ENCODE measurements around the gene CRADD. TPM values are rescaled to one million over a fixed set of nuclear protein-coding genes. Genes with fewer than 3 reads are reported as not detected.
"Not testable (repeated sequence)": the region's sequence is repeated elsewhere in the genome, so short reads cannot be mapped to it uniquely, and the experiment has no call there.

Gene CRADD
- total RNA-seq, 1 donor from 2014 or later, result 11.9 TPM

GRCh38 chr12:93707836-93708235 is 30.7 kb downstream of the CRADD start:
- DNase-seq, result no peak

GRCh38 chr12:93708952-93709351 is 31.8 kb downstream of the CRADD start:
- DNase-seq, result no peak

- no peak for DNase-seq
These were observed 32.2 kb downstream of the CRADD start for GRCh38 chr12:93709386-93709785.

- DNase-seq, result no peak
These were observed 33.4 kb downstream of the CRADD start for GRCh38 chr12:93710574-93710926.

GRCh38 chr12:93711502-93711901 is 34.3 kb downstream of the CRADD start:
- not testable (repeated sequence) for DNase-seq

GRCh38 chr12:93712200-93712599 is 35.0 kb downstream of the CRADD start:
- no peak for DNase-seq

- no peak for DNase-seq
These were observed 35.9 kb downstream of the CRADD start for GRCh38 chr12:93713060-93713459.

GRCh38 chr12:93713800-93714199 is 36.6 kb downstream of the CRADD start:
- DNase-seq, result no peak

GRCh38 chr12:93714382-93714781 is 37.2 kb downstream of the CRADD start:
- no peak for DNase-seq

GRCh38 chr12:93719710-93720109 is 42.5 kb downstream of the CRADD start:
- no peak for DNase-seq

GRCh38 chr12:93720559-93720958 is 43.4 kb downstream of the CRADD start:
- no peak for DNase-seq

- no peak for DNase-seq
These were observed 45.0 kb downstream of the CRADD start for GRCh38 chr12:93722179-93722578.

GRCh38 chr12:93722835-93723567 is 45.8 kb downstream of the CRADD start:
- DNase-seq, result no peak

GRCh38 chr12:93723568-93723930 is 46.4 kb downstream of the CRADD start:
- no peak for DNase-seq

GRCh38 chr12:93725531-93725930 is 48.4 kb downstream of the CRADD start:
- no peak for DNase-seq

- no peak for DNase-seq
These were observed 50.1 kb downstream of the CRADD start for GRCh38 chr12:93727195-93727811.

- no peak for DNase-seq
These were observed 50.7 kb downstream of the CRADD start for GRCh38 chr12:93727911-93728310.

- no peak for DNase-seq
These were observed 52.8 kb downstream of the CRADD start for GRCh38 chr12:93729934-93730333.

GRCh38 chr12:93733358-93733757 is 56.2 kb downstream of the CRADD start:
- DNase-seq, result no peak

- DNase-seq, result no peak
These were observed 56.8 kb downstream of the CRADD start for GRCh38 chr12:93733928-93734327.

- no peak for DNase-seq
These were observed 57.6 kb downstream of the CRADD start for GRCh38 chr12:93734784-93735183.

GRCh38 chr12:93736640-93737178 is 59.5 kb downstream of the CRADD start:
- DNase-seq, result no peak

- DNase-seq, result no peak
These were observed 60.5 kb downstream of the CRADD start for GRCh38 chr12:93737457-93738198.
